KMS-11 (cell line): ENCODE measurements around the gene GAK.

Experiments used
- H2AFZ ChIP-seq: fragments of 200-600 bp; sonication (generic); 2 replicates; pipeline ENCODE4 v1.6.1; 2016; ENCODE audit warnings: antibody characterized with exemption, mixed run types, low read depth
- H3K27ac ChIP-seq: fragments of 200-600 bp; sonication (generic); 2 replicates; pipeline ENCODE4 v1.6.1; 2016; ENCODE audit warnings: mild to moderate bottlenecking, mixed run types
- H3K27me3 ChIP-seq: fragments of 200-600 bp; sonication (generic); 2 replicates; pipeline ENCODE4 v1.6.1; 2017; ENCODE audit warnings: mild to moderate bottlenecking, low read depth, mixed run types, moderate library complexity; ENCODE audit not compliant: insufficient read depth
- H3K36me3 ChIP-seq: fragments of 200-600 bp; sonication (generic); 2 replicates; pipeline ENCODE4 v1.6.1; 2017; ENCODE audit warnings: mild to moderate bottlenecking, mixed run types; ENCODE audit not compliant: insufficient read depth
- H3K4me1 ChIP-seq: fragments of 200-600 bp; sonication (generic); 2 replicates; pipeline ENCODE4 v1.6.1; 2016; ENCODE audit warnings: mild to moderate bottlenecking, low read depth, mixed run types; ENCODE audit not compliant: poor library complexity, severe bottlenecking
- H3K4me2 ChIP-seq: fragments of 200-600 bp; sonication (generic); 2 replicates; pipeline ENCODE4 v1.7.0; 2016; ENCODE audit warnings: mild to moderate bottlenecking, mixed run types
- H3K4me3 ChIP-seq: fragments of 200-600 bp; sonication (generic); IDR thresholded peaks from 2 replicates; pipeline ENCODE4 v1.6.1; 2017; ENCODE audit warnings: low read depth, low read length, mixed read lengths; ENCODE audit not compliant: insufficient read depth
- H3K79me2 ChIP-seq: fragments of 200-600 bp; sonication (generic); 2 replicates; pipeline ENCODE4 v1.6.1; 2016; ENCODE audit warnings: low read depth, mixed run types; ENCODE audit not compliant: insufficient read depth
- H3K9ac ChIP-seq: fragments of 200-600 bp; sonication (generic); 2 replicates; pipeline ENCODE4 v1.6.1; 2016; ENCODE audit warnings: mild to moderate bottlenecking, mixed run types
- H4K20me1 ChIP-seq: fragments of 200-600 bp; sonication (generic); 2 replicates; pipeline ENCODE4 v1.6.1; 2016; ENCODE audit warnings: mild to moderate bottlenecking, mixed run types; ENCODE audit not compliant: insufficient read depth
- TF ChIP-seq, protein P1 (sequence below): fragments of 200-600 bp; sonication (generic); conservative IDR thresholded peaks from 2 replicates; pipeline ENCODE4 v1.6.1; 2017; ENCODE audit warnings: low read depth, mild to moderate bottlenecking, antibody characterized with exemption, low read length, moderate library complexity, mixed read lengths

The GAK gene

DNA sequence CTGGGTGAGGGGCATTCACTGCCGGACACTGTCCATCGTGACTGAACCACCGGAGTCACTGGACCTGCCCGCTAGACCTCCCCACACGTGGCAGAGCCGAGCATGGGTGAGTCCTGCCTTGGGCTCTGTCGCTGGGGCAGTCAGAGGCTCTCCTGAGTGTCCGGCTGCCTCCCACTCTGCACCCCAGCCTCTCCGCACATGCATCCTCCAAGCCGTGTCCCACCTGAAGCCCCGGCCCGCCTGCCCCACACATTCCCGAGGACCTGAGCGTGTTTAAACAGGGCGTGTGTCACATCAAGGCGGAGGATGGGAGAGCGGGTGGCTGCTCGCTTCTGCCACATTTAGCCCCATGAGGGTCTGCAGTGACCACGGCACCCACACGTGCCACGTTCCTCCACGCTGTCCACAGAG lies 110.9 kb downstream of the GAK start:
- no peak overlapping the region for H3K4me2 ChIP-seq
- H3K36me3 ChIP-seq: no peaks in the 10 kb centered on the region
- no peaks in the 10 kb centered on the region for H4K20me1 ChIP-seq
- H2AFZ ChIP-seq: no peak overlapping the region
- TF ChIP-seq, protein P1, sequence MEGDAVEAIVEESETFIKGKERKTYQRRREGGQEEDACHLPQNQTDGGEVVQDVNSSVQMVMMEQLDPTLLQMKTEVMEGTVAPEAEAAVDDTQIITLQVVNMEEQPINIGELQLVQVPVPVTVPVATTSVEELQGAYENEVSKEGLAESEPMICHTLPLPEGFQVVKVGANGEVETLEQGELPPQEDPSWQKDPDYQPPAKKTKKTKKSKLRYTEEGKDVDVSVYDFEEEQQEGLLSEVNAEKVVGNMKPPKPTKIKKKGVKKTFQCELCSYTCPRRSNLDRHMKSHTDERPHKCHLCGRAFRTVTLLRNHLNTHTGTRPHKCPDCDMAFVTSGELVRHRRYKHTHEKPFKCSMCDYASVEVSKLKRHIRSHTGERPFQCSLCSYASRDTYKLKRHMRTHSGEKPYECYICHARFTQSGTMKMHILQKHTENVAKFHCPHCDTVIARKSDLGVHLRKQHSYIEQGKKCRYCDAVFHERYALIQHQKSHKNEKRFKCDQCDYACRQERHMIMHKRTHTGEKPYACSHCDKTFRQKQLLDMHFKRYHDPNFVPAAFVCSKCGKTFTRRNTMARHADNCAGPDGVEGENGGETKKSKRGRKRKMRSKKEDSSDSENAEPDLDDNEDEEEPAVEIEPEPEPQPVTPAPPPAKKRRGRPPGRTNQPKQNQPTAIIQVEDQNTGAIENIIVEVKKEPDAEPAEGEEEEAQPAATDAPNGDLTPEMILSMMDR: no peak
- no peaks in the 10 kb centered on the region for H3K4me1 ChIP-seq
- no peak overlapping the region for H3K9ac ChIP-seq
- H3K27ac ChIP-seq: no peak overlapping the region
- H3K4me3 ChIP-seq: no peak overlapping the region
- peaks cover 11% of the 10 kb centered on the region; the same call in 1 of the 2 replicates for H3K27me3 ChIP-seq
- no peaks in the 10 kb centered on the region for H3K79me2 ChIP-seq

- Histone ChIP-seq H3K27me3 (peaks cover 17% of the 10 kb centered on the region), H3K9ac (no peak overlapping the region)
- TF ChIP-seq, protein P1: no peak
These were observed 111.6 kb downstream of the GAK start for GRCh38 chr4:820230-821172.

DNA sequence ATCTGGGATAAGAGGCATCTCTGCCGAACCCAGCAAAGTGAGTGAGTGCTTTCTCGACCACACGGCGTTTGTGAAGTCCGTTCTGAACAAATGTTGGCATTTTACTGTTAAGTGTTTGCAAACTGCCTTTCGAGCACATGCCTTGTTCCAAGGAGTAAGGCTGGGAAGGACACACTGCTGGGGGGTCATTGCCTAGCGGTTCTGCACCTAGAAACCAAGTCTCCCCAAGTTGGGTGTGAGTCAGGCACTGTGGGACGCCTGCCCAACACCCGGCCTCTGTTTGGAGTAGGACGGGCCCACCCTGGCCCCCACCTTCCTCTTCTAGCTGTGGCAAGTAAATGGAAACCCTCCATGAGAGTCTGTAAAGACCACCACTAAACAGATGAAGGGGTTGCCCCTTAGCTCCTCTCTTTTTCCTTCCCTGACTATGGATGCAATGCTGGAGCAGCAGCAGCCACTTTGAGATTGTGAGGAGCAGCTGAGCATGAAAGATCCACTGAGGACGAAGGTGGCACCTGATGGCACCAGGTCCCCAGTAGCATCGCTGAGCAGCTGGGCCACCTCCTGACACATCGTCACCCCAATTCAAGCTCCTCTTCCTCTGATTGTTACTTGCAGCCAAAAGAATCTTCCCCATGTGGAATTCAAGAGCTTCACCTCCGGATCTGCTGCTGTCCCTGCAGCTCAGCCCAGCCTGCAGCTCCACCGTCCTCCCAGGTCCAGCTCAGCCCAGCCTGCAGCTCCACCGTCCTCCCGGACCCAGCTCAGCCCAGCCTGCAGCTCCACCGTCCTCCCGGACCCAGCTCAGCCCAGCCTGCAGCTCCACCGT lies 112.5 kb downstream of the GAK start:
- TF ChIP-seq, protein P1: no peak
- Histone ChIP-seq H3K27ac (no peak overlapping the region), H4K20me1 (no peaks in the 10 kb centered on the region), H3K27me3 (peaks cover 18% of the 10 kb centered on the region), H3K4me2 (no peak overlapping the region), H2AFZ (no peak overlapping the region), H3K36me3 (no peaks in the 10 kb centered on the region), H3K4me1 (no peaks in the 10 kb centered on the region), H3K79me2 (no peaks in the 10 kb centered on the region), H3K9ac (no peak overlapping the region), H3K4me3 (no peak overlapping the region)

More at GRCh38 chr4:820230-821172, 111.6 kb downstream of the GAK start:
- Histone ChIP-seq H3K36me3 (no peaks in the 10 kb centered on the region), H3K4me1 (no peaks in the 10 kb centered on the region), H4K20me1 (no peaks in the 10 kb centered on the region), H3K4me2 (no peak overlapping the region), H3K27ac (no peak overlapping the region), H2AFZ (no peak overlapping the region), H3K4me3 (no peak overlapping the region), H3K79me2 (no peaks in the 10 kb centered on the region)

DNA sequence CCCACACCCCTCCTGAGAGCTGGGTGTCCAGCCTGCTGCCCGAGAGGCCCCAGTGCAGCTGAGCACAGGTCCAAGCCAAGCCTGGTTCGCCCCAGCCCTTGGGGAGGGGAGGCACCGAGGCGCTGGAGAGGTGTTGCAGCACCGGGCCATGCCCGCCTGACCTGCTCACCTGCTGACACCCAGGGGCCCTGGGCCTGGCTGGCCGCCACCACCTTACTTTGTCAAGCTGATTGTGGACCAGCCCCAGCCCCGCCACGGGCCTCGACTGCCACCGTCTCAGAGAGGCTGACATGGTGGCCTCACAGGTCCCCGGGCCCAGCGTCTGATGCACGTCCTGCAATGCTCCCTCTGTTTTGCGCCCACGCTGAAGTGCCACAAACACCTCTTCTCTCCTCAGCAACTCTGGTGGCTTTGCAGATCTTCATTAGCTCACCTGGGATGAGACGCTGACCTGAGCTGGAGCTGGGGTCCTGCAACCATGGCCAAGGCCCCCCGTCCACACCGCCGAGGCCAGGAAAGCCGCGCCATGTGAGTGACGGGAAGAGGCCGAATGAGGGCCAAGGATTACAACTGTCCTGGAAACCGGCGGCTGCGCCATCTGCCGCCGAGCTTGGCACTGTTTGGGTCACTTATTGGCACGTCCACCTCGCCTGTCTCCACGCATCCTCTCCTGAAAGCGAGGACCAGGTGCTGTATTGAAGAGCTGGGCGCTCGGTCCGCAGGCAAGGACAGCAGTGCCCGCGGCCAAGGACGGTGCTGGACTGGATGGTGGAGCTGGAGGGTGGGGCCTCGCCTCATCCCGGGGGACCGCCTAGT lies 113.8 kb downstream of the GAK start:
- Histone ChIP-seq H3K36me3 (no peaks in the 10 kb centered on the region), H3K27ac (no peak overlapping the region), H2AFZ (no peak overlapping the region), H3K4me1 (no peaks in the 10 kb centered on the region), H3K4me2 (no peak overlapping the region), H4K20me1 (no peaks in the 10 kb centered on the region), H3K79me2 (no peaks in the 10 kb centered on the region), H3K4me3 (no peak overlapping the region), H3K9ac (no peak overlapping the region), H3K27me3 (peaks cover 25% of the 10 kb centered on the region)
- TF ChIP-seq, protein P1: no peak
